DMS53 treated with DMSO at 0.1 percent for 48 hours (cell line): ENCODE results near the gene DGCR2.
"Not testable (repeated sequence)": the region's sequence is repeated elsewhere in the genome, so short reads cannot be mapped to it uniquely, and the experiment has no call there.

Experiments used
- DNase-seq: peaks from one replicate; lab custom pipeline; 2025; ENCODE audit not compliant: unreplicated experiment; lab: John Stamatoyannopoulos, UW

The DGCR2 gene

GRCh38 chr22:19032898-19033567 is 89.2 kb downstream of the DGCR2 start:
- DNase-seq: not testable (repeated sequence)

DNA sequence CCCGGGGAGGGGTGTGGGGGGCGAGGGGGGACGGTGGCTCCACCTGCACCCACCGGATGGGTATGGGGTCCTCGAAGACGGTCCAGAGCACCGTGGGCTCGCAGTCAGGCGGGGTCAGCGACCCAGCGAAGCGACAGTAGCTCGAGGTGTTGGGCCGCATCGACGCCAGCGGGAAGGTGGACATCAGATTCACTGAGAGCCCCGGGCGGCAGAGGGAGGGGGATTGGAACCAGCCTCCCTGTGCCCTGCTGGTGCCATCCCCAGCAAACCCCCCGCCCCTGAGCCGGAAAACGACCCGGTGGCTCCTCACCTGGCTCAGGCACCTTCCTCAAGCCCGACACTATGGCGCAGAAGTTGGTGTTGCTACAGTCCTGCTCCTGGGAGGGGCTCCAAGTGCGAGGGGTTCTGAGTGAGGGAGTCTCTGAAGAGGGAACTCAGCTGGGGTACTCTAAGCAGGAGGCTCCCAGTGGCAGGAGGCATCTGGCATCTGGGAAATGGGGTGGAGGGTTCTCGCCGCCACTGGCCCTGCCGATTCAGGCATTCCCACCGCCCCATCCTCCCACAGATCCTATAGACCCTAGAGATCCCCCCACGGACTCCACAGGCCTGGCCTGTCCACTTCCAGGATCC is 89.9 kb downstream of the DGCR2 start:
- not testable (repeated sequence) for DNase-seq

GRCh38 chr22:19030889-19031252 is 91.3 kb downstream of the DGCR2 start:
- not testable (repeated sequence) for DNase-seq

GRCh38 chr22:19030226-19030888 is 91.9 kb downstream of the DGCR2 start:
- DNase-seq: not testable (repeated sequence)

DNA sequence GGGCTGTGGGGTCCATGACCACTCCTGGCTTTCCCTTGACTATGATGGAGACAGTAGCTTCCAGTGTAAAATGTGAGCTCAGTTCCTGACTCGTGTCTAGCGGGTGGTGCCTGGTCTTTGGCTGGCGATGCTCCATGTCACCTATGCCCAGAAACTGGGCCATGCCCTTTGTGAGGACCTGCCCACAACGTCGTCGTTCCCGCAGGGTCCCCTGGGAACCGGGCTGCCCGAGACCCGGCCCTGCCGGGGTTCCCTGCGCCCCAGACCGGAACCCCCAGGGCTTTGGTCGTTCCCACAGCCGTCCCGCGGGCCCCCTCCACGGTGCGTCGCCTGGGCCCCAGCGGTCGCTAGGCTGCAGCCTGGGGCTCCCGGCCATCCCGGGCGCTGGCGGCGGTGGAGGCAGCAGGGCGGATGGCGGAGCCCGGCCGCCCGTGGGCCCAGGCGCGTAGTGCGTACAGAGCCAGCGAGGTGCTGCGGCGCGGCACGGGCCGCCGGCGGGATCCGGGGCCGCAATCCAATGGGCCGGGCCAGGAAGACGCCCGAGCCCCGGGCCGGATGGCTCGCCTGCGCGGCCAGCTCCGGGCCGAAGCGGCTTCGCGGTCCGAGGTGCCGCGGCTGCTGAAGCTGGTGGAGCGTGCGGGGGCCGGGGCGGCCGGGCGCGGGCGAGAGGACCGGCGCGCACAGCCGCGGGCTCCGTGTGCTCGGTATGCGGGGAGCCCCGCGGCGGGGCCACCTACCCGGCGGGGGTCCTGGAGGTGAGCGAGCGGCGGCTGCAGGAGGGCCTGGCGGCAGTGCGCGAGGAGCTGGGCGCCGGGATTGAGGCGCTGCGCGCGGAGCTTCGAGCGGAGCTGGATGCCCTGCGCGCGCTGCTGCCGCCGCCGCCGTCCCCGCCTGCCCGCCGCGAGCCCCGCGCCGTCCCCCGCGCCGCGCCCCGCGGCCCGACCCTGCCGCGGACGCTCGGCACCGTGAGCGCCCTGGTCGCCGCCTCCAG is 92.8 kb downstream of the DGCR2 start:
- not testable (repeated sequence) for DNase-seq

- DNase-seq: not testable (repeated sequence)
Measured at GRCh38 chr22:19028060-19028455, 94.2 kb downstream of the DGCR2 start.

DNA sequence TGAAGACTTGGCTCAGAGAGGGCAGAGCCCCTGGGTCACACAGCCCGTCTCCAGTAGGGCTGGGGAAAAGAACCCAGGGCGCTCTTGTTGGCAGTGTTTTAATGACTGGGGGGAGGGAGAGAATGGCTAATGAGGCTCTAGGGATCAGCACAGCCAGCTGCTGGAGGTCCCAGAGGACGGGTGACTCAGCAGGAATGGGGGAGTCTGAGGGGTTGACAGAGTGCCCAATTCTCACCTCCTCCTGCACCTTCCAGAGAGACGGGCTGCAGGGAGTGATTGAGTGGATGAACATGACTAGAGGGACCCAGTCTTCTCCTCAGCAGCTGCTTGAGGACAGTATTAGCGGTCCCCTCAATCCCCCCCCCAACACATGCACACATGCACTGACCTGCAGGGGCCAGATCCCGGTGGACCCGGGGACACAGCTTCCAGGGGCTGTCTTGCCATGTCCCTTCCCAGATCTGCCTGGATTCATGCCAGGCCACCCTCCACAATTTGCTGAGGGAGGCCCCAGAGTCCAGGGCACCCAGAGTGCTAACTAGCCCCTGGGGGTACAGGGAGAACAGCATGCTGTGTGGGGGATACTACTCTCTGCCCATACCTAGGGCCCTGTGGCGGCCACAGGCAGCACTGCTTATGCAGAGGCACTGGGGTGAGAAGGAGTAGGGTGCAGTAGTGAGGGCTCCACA is 94.7 kb downstream of the DGCR2 start:
- not testable (repeated sequence) for DNase-seq

GRCh38 chr22:19026080-19026479 is 96.1 kb downstream of the DGCR2 start:
- not testable (repeated sequence) for DNase-seq

GRCh38 chr22:19024956-19025489 is 97.2 kb downstream of the DGCR2 start:
- not testable (repeated sequence) for DNase-seq

DNA sequence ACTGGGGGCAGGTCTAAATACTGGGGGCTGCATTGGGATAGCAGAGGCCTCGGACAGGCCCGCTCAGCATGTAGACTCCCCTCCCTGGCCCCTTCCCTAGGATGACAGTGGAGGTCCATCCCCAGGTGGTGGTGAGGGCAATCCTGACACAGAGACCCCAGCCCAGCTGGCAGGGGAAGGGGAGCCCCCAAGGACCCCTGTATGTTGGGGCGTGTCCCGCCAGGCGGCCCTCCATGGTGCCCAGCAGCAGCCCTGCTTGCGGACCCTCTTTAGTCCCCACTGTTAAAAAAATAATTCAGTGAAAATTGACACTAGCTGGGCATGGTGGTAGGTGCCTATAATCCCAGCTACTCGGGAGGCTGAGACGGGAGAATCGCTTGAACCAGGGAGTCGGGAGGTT is 98.3 kb downstream of the DGCR2 start:
- DNase-seq: not testable (repeated sequence)

GRCh38 chr22:19022755-19023154 is 99.5 kb downstream of the DGCR2 start:
- DNase-seq: no peak

- no peak for DNase-seq
Measured at GRCh38 chr22:19019679-19020032, 102.6 kb downstream of the DGCR2 start.

- no peak for DNase-seq
Measured at GRCh38 chr22:19019029-19019678, 103.1 kb downstream of the DGCR2 start.

- DNase-seq: no peak
Measured at GRCh38 chr22:19018256-19018655, 104.0 kb downstream of the DGCR2 start.

DNA sequence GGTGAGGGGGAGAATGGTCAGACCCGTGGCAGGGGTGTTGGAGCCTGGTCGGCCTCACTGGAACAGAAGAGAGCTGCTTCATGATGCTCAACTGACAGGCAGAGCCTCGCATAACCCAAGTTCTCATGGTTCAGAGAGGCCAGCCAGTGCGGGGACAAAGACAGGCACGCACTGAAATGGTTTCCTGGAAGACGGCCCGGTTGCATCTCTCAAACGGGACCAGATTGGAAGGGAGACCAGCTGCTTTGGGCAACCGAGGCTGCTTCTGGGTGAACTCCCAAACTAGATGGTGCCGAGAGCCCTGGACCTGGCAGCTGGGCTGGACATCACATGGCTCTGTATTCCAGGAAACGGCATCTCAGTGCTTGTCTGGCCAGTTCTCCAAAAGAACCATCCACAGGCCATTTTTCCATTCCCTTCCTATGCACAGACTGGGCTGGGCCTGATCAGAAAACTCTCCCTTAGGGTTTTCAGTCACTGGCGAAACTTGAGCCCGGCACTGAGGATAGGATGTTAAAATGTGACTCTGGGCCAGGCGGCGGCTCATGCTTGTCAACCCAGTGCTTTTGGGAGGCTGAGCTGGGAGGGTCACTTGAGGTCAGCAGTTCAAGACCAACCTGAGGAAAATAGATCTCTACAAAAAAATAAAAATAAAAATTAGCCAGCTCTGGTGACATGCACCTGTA is 106.0 kb downstream of the DGCR2 start:
- no peak for DNase-seq

DNA sequence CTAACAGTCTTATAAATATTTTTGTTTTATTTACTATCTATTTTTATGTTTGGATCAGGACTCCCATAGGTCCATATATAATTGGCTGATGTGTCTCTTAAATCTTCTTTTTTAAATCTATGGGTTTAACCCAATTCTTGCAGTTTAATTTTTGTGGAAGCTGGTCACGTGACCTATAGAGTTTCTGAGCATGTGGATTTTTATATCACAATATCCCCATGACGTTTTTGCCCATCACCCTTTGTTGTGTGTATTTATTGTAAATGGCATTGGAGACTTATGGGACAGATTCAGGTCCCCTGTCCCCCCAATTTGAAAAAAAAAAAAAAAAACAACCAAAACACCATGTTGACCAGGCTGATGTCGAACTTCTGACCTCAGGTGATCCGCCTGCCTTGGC is 107.3 kb downstream of the DGCR2 start:
- DNase-seq: no peak

DNA sequence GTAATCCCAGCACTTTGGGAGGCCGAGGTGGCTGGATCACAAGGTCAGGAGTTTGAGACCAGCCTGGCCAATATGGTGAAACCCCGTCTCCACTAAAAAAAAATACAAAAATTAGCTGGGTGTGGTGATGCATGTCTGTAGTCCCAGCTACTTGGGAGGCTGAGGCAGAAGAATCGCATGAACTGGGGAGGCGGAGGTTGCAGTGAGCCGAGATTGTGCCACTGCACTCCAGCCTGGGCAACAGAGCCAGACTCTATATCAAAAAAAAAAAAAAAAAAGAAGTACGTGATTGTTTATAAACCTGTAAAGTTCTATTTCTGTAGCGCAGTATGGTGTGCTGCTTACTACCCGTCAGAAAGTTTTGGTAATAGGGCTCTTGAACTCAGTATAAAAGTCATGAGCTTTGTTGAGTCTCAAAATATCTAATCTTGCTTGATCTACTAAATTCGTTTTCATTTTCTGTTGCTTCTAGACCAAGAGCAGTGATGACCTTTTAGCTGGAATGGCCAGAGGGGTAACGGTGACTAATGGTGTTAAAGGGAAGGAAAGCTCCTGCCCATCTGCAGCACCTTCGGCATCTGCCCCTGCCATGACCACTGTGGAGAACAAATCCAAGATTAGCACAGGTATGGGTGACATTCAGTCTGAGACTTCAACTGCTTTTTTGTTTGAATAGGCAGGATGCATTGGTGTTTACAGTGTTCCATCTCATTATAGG is 108.2 kb downstream of the DGCR2 start:
- DNase-seq: peak; percentile 5

DNA sequence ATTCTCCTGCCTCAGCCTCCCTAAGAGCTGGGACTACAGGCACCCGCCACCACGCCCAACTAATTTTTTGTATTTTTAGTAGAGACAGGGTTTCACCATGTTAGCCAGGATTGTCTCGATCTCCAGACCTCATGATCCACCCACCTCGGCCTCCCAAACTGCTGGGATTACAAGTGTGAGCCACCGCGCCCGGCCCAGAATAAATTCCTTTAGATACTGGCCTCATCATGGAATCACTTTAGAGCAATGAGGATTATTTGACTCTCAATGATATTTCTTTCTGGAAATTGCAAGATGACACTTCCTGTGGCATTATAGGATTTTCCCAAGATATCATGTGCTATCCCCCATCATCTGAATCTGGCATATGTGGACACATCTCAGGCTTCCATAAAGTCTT is 108.8 kb downstream of the DGCR2 start:
- not testable (repeated sequence) for DNase-seq
